HEK293 (cell line): ENCODE measurements around the gene LRRFIP1.

Source experiments
- CTCF ChIA-PET: fragments of 350-600 bp; formaldehyde crosslinking; extraction: SDS; loops from one replicate; lab custom pipeline; 2021; ENCODE audit warnings: antibody characterized with exemption; lab: Yijun Ruan, JAX
- POLR2A ChIA-PET: fragments of 300-600 bp; formaldehyde crosslinking; extraction: SDS; loops from one replicate; lab custom pipeline; 2020; ENCODE audit warnings: antibody characterized with exemption, inconsistent platforms; lab: Yijun Ruan, JAX
- H3K27ac ChIP-seq: fragments of 200-500 bp; sonication (Bioruptor generic); 2 replicates; pipeline ENCODE4 v1.5.1; 2014; ENCODE audit warnings: low read depth, low read length, control low read depth, inconsistent platforms; ENCODE audit errors: extremely low read depth
- H3K36me3 ChIP-seq, 2 experiments: fragments of 200-500 bp in 1 of 2; sonication (Bioruptor generic) in 1 of 2; 1 replicate in 1 of 2; 2 replicates in 1 of 2; pipeline ENCODE4 v1.5.1; 2014 to 2017; ENCODE audit warnings: inconsistent platforms in 2 of 2, low read length in 2 of 2; ENCODE audit not compliant: control insufficient read depth in 2 of 2, insufficient read depth in 1 of 2
- H3K4me1 ChIP-seq: fragments of 200-500 bp; sonication (Bioruptor generic); 2 replicates; pipeline ENCODE4 v1.5.1; 2014; ENCODE audit warnings: mild to moderate bottlenecking, low read length, inconsistent platforms; ENCODE audit not compliant: control insufficient read depth, insufficient read depth
- H3K4me3 ChIP-seq: 2 replicates; pipeline ENCODE4 v1.5.1; 2011; ENCODE audit warnings: low read depth, mild to moderate bottlenecking, control low read depth, low read length, moderate library complexity
- H3K9me3 ChIP-seq: fragments of 200-500 bp; sonication (Bioruptor generic); 2 replicates; pipeline ENCODE4 v1.5.1; 2014; ENCODE audit warnings: low read depth, low read length, inconsistent platforms; ENCODE audit not compliant: control insufficient read depth, insufficient read depth
- ATF2 ChIP-seq: fragments of 450-650 bp; formaldehyde crosslinking; IDR thresholded peaks from 2 replicates; pipeline ENCODE4 v1.5.1; 2016; ENCODE audit warnings: missing biosample characterization, missing genetic modification characterization, low read depth
- PBX3 ChIP-seq: sonication (generic); formaldehyde crosslinking; IDR thresholded peaks from 2 replicates; pipeline ENCODE4 v1.8.1; 2022; ENCODE audit warnings: mild to moderate bottlenecking, moderate library complexity, missing genetic modification reagents
- ZBTB26 ChIP-seq: fragments of 450-650 bp; formaldehyde crosslinking; optimal IDR thresholded peaks from 2 replicates; pipeline ENCODE3; 2016; ENCODE audit warnings: missing biosample characterization, mild to moderate bottlenecking, missing genetic modification characterization
- ZFHX2 ChIP-seq: fragments of 450-650 bp; formaldehyde crosslinking; conservative IDR thresholded peaks from 2 replicates; pipeline ENCODE4 v1.5.1; 2016; ENCODE audit warnings: missing biosample characterization, missing genetic modification characterization
- ZFP37 ChIP-seq: fragments of 450-650 bp; formaldehyde crosslinking; IDR thresholded peaks from 2 replicates; pipeline ENCODE4 v1.5.1; 2016; ENCODE audit warnings: missing biosample characterization, missing genetic modification characterization
- ZNF239 ChIP-seq: fragments of 450-650 bp; formaldehyde crosslinking; IDR thresholded peaks from 2 replicates; pipeline ENCODE4 v1.5.1; 2016; ENCODE audit warnings: missing biosample characterization, missing genetic modification characterization
- ZNF48 ChIP-seq: fragments of 450-650 bp; formaldehyde crosslinking; IDR thresholded peaks from 2 replicates; pipeline ENCODE4 v1.5.1; 2016; ENCODE audit warnings: missing biosample characterization, missing genetic modification characterization
- ZNF529 ChIP-seq: fragments of 450-650 bp; formaldehyde crosslinking; IDR thresholded peaks from 2 replicates; pipeline ENCODE4 v1.5.1; 2017; ENCODE audit warnings: missing genetic modification characterization, missing biosample characterization; ENCODE audit not compliant: insufficient replicate concordance
- ZNF555 ChIP-seq: fragments of 450-650 bp; formaldehyde crosslinking; conservative IDR thresholded peaks from 2 replicates; pipeline ENCODE4 v1.5.1; 2017; ENCODE audit warnings: missing biosample characterization, mild to moderate bottlenecking, missing genetic modification characterization, inconsistent platforms
- ZNF580 ChIP-seq: fragments of 450-650 bp; formaldehyde crosslinking; IDR thresholded peaks from 2 replicates; pipeline ENCODE4 v1.5.1; 2016; ENCODE audit warnings: missing biosample characterization, missing genetic modification characterization
- ZNF596 ChIP-seq: fragments of 450-650 bp; IDR thresholded peaks from 2 replicates; pipeline ENCODE4 v1.5.0; 2018; ENCODE audit warnings: missing biosample characterization, mild to moderate bottlenecking, missing genetic modification characterization, moderate library complexity
- ZNF624 ChIP-seq: fragments of 450-650 bp; formaldehyde crosslinking; IDR thresholded peaks from 2 replicates; pipeline ENCODE4 v1.5.1; 2017; ENCODE audit warnings: missing biosample characterization, missing genetic modification characterization
- ZNF830 ChIP-seq: fragments of 450-650 bp; IDR thresholded peaks from 2 replicates; pipeline ENCODE4 v1.5.0; 2018; ENCODE audit warnings: missing biosample characterization, missing genetic modification characterization, low read depth, mild to moderate bottlenecking, moderate library complexity
- ZSCAN4 ChIP-seq: fragments of 450-650 bp; formaldehyde crosslinking; IDR thresholded peaks from 2 replicates; pipeline ENCODE4 v1.5.1; 2017; ENCODE audit warnings: missing biosample characterization, missing genetic modification characterization

LRRFIP1 gene

GRCh38 chr2:237670641-237671040 is 43.3 kb downstream of the LRRFIP1 start (continued):
- TF ChIP-seq ZNF529 (no peak), ZFP37 (tag by site-specific recombination) (no peak), PBX3 (CRISPR knock-in tag) (no peak), ZBTB26 (tag by site-specific recombination) (no peak), ZNF555 (tag by site-specific recombination) (no peak), ZNF48 (tag by site-specific recombination) (no peak), ZFHX2 (no peak), ZNF580 (tag by site-specific recombination) (no peak)

GRCh38 chr2:237671466-237672138 is 44.2 kb downstream of the LRRFIP1 start:
- no peak overlapping the region for H3K4me3 ChIP-seq

GRCh38 chr2:237672731-237673129 is 45.3 kb downstream of the LRRFIP1 start:
- Histone ChIP-seq H3K9me3 (no peaks in the 10 kb centered on the region), H3K4me3 (no peak overlapping the region), H3K27ac (no peak overlapping the region), H3K4me1 (peaks cover 14% of the 10 kb centered on the region), H3K36me3 (peaks cover 0 to 2% of the 10 kb centered on the region in 2 experiments; a peak in 1 of 3 replicates)
- ChIA-PET CTCF (interaction anchor here (0.5 to 6.8 kb wide), 18 partner anchors 10 to 1033 kb away, joined by 3 to 110 read pairs (median 4); no protein-coding TSS in a partner anchor), POLR2A (interaction anchor here (0.7 kb wide), 1 partner anchor 10 kb away, joined by 3 read pairs; no protein-coding TSS in a partner anchor)
- TF ChIP-seq ZNF624 (tag by site-specific recombination) (no peak), ZNF830 (tag by site-specific recombination) (no peak)

More at GRCh38 chr2:237671466-237672138, 44.2 kb downstream of the LRRFIP1 start:
- TF ChIP-seq ZNF239 = no peak
- TF ChIP-seq ZSCAN4 (tag by site-specific recombination) = peak; percentile 79
- TF ChIP-seq ZNF596 (tag by site-specific recombination) = no peak
- no peak for TF ChIP-seq ATF2 (tag by site-specific recombination)
- CTCF ChIA-PET = interaction anchor here (0.6 to 6.8 kb wide), 9 partner anchors 13 to 1094 kb away, joined by 3 to 110 read pairs (median 4); no protein-coding TSS in a partner anchor
- H3K36me3 ChIP-seq = peaks cover 0 to 5% of the 10 kb centered on the region in 2 experiments; a peak in 1 of 3 replicates
- no peak overlapping the region for H3K27ac ChIP-seq
- H3K9me3 ChIP-seq = no peaks in the 10 kb centered on the region
- POLR2A ChIA-PET = no interaction called here
- peaks cover 14% of the 10 kb centered on the region for H3K4me1 ChIP-seq
